HL-60 (cell line): ENCODE data around the gene CNBD2.

Experiments
- DNase-seq, 2 experiments: peaks; one replicate each; pipeline ENCODE4 v3.0.0-alpha.2; 2010 to 2020; ENCODE audit warnings: low read depth in 1 of 2, low spot score in 1 of 2
- H3K27ac ChIP-seq: fragments of 250-450 bp; sonication (Bioruptor Pico); replicated peaks from 2 replicates; pipeline ENCODE4 v1.5.1; 2020; ENCODE audit warnings: mild to moderate bottlenecking, moderate library complexity
- H3K27me3 ChIP-seq: fragments of 250-450 bp; sonication (Bioruptor Pico); 2 replicates; pipeline ENCODE4 v1.5.1; 2021; ENCODE audit warnings: mild to moderate bottlenecking, moderate library complexity; ENCODE audit not compliant: insufficient read depth, poor library complexity, severe bottlenecking
- H3K4me3 ChIP-seq: replicated peaks from 2 replicates; pipeline ENCODE4 v1.5.1; 2011; ENCODE audit warnings: mild to moderate bottlenecking, control low read depth, low read length; ENCODE audit not compliant: insufficient read depth
- CTCF ChIP-seq: IDR thresholded peaks from one replicate; pipeline ENCODE4 v1.5.1; 2011; ENCODE audit warnings: low read length, control low read depth, inconsistent platforms; ENCODE audit not compliant: insufficient read depth
- GABPA ChIP-seq: IDR thresholded peaks from 2 replicates; pipeline ENCODE4 v1.6.1; 2012; ENCODE audit warnings: low read depth
- POLR2AphosphoS5 ChIP-seq: IDR thresholded peaks from 2 replicates; pipeline ENCODE4 v1.6.1; 2012; ENCODE audit warnings: low read depth
- REST ChIP-seq: IDR thresholded peaks from 2 replicates; pipeline ENCODE4 v1.6.1; 2012; ENCODE audit warnings: low read depth; ENCODE audit not compliant: insufficient replicate concordance
- SPI1 ChIP-seq: IDR thresholded peaks from 2 replicates; pipeline ENCODE4 v1.6.1; 2012; ENCODE audit warnings: low read depth, mild to moderate bottlenecking, borderline replicate concordance

CNBD2 gene

GRCh38 chr20:36030149-36030548 is 61.8 kb downstream of the CNBD2 start:
- Histone ChIP-seq H3K27me3 (no peaks in the 10 kb centered on the region), H3K27ac (no peak overlapping the region), H3K4me3 (no peak overlapping the region)
- no peak for TF ChIP-seq GABPA
- TF ChIP-seq SPI1, result no peak
- no peak for TF ChIP-seq REST
- no peak for TF ChIP-seq CTCF
- no peak for TF ChIP-seq POLR2AphosphoS5
- DNase-seq, result no peak

GRCh38 chr20:36031806-36032205 is 63.4 kb downstream of the CNBD2 start:
- Histone ChIP-seq H3K27me3 (no peaks in the 10 kb centered on the region), H3K27ac (no peak overlapping the region), H3K4me3 (no peak overlapping the region)
- TF ChIP-seq CTCF (no peak), SPI1 (no peak), GABPA (no peak), REST (no peak), POLR2AphosphoS5 (no peak)
- no peak for DNase-seq

GRCh38 chr20:36034875-36035274 is 66.5 kb downstream of the CNBD2 start:
- no peak for DNase-seq
- no peak for TF ChIP-seq SPI1
- TF ChIP-seq POLR2AphosphoS5, result no peak
- no peak for TF ChIP-seq CTCF
- no peak for TF ChIP-seq REST
- no peak for TF ChIP-seq GABPA

More at GRCh38 chr20:36034875-36035274, 66.5 kb downstream of the CNBD2 start:
- H3K27me3 ChIP-seq, result no peaks in the 10 kb centered on the region
- no peak overlapping the region for H3K4me3 ChIP-seq
- H3K27ac ChIP-seq, result no peak overlapping the region
